SK-N-MC (cell line): ENCODE measurements around the gene MBLAC2.

Experiments used
- EZH2 ChIP-seq: fragments of 200-600 bp; sonication (generic); IDR thresholded peaks from one replicate; pipeline ENCODE4 v1.6.1; 2017; ENCODE audit warnings: antibody characterized with exemption
- FOXP2 ChIP-seq: optimal IDR thresholded peaks from 2 replicates; pipeline ENCODE3; 2011; ENCODE audit warnings: mild to moderate bottlenecking, moderate library complexity; ENCODE audit not compliant: insufficient read depth; ENCODE audit errors: extremely low read length, control extremely low read depth
- POLR2AphosphoS5 ChIP-seq: IDR thresholded peaks from 2 replicates; pipeline ENCODE4 v1.6.1; 2012; ENCODE audit warnings: mild to moderate bottlenecking, low read depth, low read length, borderline replicate concordance

GRCh38 chr5:90514520-90514919, 39.9 kb upstream of the MBLAC2 start:
- no peak for TF ChIP-seq EZH2
- no peak for TF ChIP-seq POLR2AphosphoS5
- TF ChIP-seq FOXP2: no peak
